ENCODE measurements around the gene MYO6.
A peak's percentile ranks its signal among the peaks of the same experiment; 100 is the strongest.

The MYO6 gene

DNA sequence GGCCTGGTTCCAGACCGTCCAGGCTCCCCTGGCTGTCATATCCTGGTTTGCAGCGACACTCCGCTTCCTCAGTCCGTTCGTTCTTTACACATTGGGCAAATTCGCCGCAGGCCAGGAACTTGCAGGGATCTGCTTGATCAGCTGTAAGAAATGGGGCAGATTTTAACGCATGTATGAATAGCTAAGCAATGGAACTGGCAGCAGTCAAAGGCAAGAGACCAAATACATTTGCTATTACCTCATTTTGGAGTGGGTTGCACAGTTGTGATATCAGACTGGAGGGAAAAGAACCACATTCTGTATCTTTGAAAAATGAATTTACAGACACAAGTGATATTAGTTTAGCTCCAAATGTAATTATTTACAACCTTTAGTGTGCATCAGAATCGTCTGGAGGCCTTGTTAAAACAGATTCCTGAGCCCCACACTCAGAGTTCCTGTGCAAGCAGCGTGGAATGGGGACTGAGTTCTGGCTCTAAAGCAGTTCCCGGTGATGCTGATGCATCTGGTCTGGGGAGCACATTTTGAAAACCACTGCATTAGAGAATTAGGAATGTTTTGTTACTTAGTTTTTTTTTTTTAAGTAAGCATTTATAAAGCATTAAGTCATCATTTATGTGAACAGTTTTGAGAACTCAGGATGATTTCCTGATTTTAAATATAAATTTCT is 182.1 kb downstream of the MYO6 start:
- ATAC-seq (replicated peaks; ENCODE audit: extremely low read depth, poor library complexity, severe bottlenecking) (no peak), DNase-seq (ENCODE audit: low spot score in 2 of 2) (no peak)
- Mint-ChIP-seq H3K4me3 (no peak overlapping the region), H3K27ac (ENCODE audit: low read depth) (no peak overlapping the region), H3K9me3 (no peaks in the 10 kb centered on the region), H3K27me3 (peaks cover 13% of the 10 kb centered on the region), H3K36me3 (ENCODE audit: insufficient read depth) (peaks cover 4% of the 10 kb centered on the region), H3K4me1 (peaks cover 7% of the 10 kb centered on the region)

DNA sequence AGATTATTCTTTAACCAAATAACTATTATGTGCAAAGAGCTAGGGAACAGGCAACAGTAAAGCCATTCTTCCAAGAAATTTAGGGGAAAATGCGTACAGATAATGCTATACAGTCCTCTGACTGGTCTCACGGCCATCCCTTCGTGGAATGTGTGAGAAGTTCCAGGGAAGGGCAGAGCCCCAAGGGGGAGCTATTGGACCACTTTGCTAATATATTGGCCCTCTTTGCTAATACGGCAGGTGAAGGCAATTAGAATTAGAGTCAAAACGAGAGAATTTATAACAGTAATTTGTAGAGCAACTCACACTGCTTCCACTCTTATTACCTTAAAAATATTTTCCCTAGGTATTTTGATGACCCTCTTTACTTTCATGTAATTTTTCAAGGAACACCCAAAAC is 183.0 kb downstream of the MYO6 start:
- ATAC-seq (replicated peaks; ENCODE audit: extremely low read depth, poor library complexity, severe bottlenecking) (no peak), DNase-seq (ENCODE audit: low spot score in 2 of 2) (no peak)
- Mint-ChIP-seq H3K27me3 (peaks cover 22% of the 10 kb centered on the region), H3K4me3 (no peak overlapping the region), H3K9me3 (no peaks in the 10 kb centered on the region), H3K36me3 (ENCODE audit: insufficient read depth) (peaks cover 4% of the 10 kb centered on the region), H3K27ac (ENCODE audit: low read depth) (no peak overlapping the region), H3K4me1 (peaks cover 7% of the 10 kb centered on the region)

DNA sequence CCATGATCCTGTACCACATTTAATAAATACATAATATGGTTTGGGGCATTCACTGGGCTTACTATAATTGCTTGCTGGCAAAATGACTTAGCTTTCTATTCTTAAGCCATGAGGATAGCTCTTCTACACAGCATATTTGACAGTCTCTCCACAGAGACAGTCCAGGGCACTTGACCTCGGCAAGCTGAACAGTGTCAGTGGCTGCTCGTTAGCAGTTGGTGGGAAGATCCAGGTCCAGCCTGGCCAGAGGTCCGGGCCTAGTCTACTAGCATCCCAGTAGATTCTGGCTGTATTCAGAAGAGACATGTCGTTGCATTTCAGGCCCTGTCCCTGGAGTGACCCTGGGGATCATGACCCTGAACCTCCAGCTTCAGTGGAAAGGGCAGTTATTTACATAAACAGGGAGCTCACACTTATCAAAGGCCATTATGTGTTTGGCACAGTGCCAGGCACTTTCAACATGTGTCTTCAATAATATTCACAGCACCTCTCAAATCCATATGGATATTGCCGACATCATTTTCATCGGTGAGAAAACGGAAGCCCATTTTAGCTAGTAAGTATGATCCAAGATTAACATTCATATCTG is 184.4 kb downstream of the MYO6 start:
- peaks cover 7% of the 10 kb centered on the region for H3K4me1 Mint-ChIP-seq
- peaks cover 4% of the 10 kb centered on the region for H3K36me3 Mint-ChIP-seq (ENCODE audit: insufficient read depth)

DNA sequence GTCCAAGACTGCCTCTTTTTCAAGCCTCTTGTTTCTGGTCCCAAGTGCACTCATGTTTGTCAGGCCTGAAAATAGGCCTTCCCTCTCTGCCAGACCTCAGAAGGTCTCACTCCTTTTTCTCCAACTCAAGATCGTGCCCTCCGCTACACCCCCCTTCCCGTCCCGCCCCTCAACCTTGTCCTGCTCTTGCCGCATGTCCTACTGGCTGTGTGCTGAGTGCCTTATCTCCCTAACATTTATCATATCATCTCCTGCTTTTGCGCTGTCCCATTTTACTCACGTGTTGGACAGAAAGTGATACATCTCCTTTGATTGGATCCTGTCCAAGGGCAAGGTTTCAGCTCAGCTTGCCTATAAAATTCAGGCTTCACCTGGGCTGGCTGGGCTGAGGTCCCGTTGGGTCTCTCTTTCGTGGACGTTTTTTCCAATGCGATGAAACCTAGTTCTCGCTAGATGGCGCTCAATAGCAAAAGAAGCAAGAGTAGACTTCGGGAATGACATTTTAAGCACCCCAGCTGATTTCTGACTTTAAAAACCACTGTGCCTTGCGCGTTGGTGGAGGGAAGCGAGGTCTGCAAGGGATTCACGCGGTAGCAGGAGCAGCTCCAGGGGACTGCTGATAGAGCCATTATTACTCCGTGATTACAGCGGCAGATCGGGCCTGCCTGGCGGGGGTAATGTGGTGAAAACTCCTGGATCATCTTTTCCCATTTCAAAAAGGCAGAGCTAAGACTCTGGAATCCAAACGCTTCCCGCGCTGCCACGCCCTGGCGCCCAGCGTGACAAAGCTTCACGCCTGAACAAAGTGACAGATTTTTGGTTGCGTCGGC is 185.8 kb downstream of the MYO6 start:
- Mint-ChIP-seq H3K27ac (ENCODE audit: low read depth) (no peak overlapping the region), H3K9me3 (no peaks in the 10 kb centered on the region), H3K36me3 (ENCODE audit: insufficient read depth) (peaks cover 4% of the 10 kb centered on the region), H3K4me1 (peaks cover 7% of the 10 kb centered on the region), H3K27me3 (peaks cover 22% of the 10 kb centered on the region), H3K4me3 (peak overlapping the region; percentile 59)
- ATAC-seq (replicated peaks; ENCODE audit: extremely low read depth, poor library complexity, severe bottlenecking) (peak; percentile 19), DNase-seq (ENCODE audit: low spot score in 2 of 2) (no peak)

More for the DNA sequence above, 184.4 kb downstream of the MYO6 start:
- Mint-ChIP-seq H3K9me3 (no peaks in the 10 kb centered on the region), H3K27me3 (peaks cover 22% of the 10 kb centered on the region), H3K4me3 (no peak overlapping the region), H3K27ac (ENCODE audit: low read depth) (no peak overlapping the region)
- no peak for ATAC-seq (replicated peaks; ENCODE audit: extremely low read depth, poor library complexity, severe bottlenecking)
- no peak for DNase-seq (ENCODE audit: low spot score in 2 of 2)

DNA sequence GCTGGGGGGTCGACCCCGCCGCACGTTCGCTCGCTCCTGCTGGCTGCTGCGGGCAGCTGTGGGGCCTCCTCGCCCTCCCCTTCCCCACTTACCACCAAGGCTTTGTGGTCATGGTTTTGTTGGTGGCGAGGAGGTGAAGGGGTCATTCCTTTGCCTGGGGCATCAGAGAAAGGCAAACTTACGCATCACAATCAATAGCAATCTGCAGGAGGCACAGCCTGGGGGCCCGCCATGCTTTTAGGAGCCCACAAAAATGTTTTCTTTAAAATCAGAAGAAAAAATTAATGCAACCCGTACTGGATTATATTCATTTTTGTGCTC is 186.4 kb downstream of the MYO6 start:
- H3K27me3 Mint-ChIP-seq: peaks cover 22% of the 10 kb centered on the region
- ATAC-seq (replicated peaks; ENCODE audit: extremely low read depth, poor library complexity, severe bottlenecking) (no peak), DNase-seq (ENCODE audit: low spot score in 2 of 2) (no peak)
- H3K9me3 Mint-ChIP-seq: no peaks in the 10 kb centered on the region
- H3K4me1 Mint-ChIP-seq: peaks cover 7% of the 10 kb centered on the region
- H3K36me3 Mint-ChIP-seq (ENCODE audit: insufficient read depth): peaks cover 4% of the 10 kb centered on the region
- peak overlapping the region; percentile 59 for H3K4me3 Mint-ChIP-seq
- H3K27ac Mint-ChIP-seq (ENCODE audit: low read depth): no peak overlapping the region

DNA sequence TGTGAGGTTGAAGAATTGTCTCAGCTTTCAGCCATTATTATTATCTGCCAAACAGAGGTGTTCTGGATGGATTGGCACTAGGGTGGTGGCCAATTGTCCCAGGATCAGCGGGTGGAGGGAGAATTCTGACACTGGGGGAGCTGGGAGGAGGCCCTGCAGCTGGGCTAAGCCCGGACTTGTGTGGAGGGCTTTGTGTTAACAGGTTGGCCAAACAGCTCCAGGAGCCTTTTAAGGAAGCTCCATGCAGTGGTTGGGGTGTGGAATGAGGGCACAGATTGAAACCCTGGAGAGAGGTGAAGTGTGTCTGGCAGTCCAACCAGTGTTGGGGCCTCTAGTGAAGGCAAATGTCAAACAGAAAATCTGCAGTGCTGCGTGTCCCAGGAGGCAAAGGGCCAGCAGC is 187.6 kb downstream of the MYO6 start:
- Mint-ChIP-seq H3K4me3 (no peak overlapping the region), H3K27me3 (peaks cover 22% of the 10 kb centered on the region), H3K4me1 (peaks cover 7% of the 10 kb centered on the region), H3K9me3 (no peaks in the 10 kb centered on the region), H3K27ac (ENCODE audit: low read depth) (no peak overlapping the region), H3K36me3 (ENCODE audit: insufficient read depth) (peaks cover 4% of the 10 kb centered on the region)
- DNase-seq (ENCODE audit: low spot score in 2 of 2) (no peak), ATAC-seq (replicated peaks; ENCODE audit: extremely low read depth, poor library complexity, severe bottlenecking) (no peak)

DNA sequence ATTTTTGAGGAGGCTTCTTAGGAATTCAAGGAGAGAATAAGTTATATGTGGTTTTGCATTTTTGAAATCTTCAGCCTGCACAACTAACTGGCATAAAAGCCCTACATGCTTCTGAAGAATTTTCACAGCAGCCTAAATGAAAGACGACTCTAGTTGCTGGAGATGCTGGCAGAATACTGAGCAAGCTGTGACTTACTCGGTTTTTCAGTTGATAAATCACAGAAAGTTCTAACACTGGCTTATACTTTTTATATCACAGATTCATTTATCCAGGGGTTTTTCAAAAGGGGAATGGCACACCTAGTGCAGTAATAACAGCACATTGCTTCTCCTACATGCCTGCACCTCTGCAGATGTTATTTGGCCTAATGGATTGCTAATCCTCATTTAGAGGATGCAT is 188.8 kb downstream of the MYO6 start:
- no peak for ATAC-seq (replicated peaks; ENCODE audit: extremely low read depth, poor library complexity, severe bottlenecking)
- peaks cover 26% of the 10 kb centered on the region for H3K27me3 Mint-ChIP-seq
- H3K9me3 Mint-ChIP-seq: no peaks in the 10 kb centered on the region
- no peak overlapping the region for H3K27ac Mint-ChIP-seq (ENCODE audit: low read depth)
- H3K4me3 Mint-ChIP-seq: no peak overlapping the region
- no peak for DNase-seq (ENCODE audit: low spot score in 2 of 2)
- peaks cover 7% of the 10 kb centered on the region for H3K4me1 Mint-ChIP-seq
- peaks cover 4% of the 10 kb centered on the region for H3K36me3 Mint-ChIP-seq (ENCODE audit: insufficient read depth)

DNA sequence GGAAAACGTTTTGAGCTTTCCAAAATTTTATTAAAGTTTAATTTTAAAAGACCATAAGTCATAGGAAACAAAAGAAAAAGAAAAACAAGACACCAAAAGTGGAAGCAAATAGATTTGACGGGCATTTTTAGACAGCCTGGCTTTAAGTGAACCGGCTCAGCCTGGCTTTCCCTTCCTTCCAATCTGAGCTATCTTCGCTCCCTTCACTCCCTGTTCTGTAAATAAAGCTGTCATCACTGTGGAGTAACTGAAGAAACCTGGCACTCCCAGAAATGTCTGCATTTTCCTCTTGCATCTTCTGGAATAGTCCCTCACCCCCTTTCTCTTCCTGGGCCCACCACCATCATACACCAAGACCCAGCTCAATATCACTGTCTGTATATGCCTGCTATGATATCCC is 191.5 kb downstream of the MYO6 start:
- peaks cover 2% of the 10 kb centered on the region for H3K36me3 Mint-ChIP-seq (ENCODE audit: insufficient read depth)
- H3K9me3 Mint-ChIP-seq: no peaks in the 10 kb centered on the region
- no peak overlapping the region for H3K27ac Mint-ChIP-seq (ENCODE audit: low read depth)

DNA sequence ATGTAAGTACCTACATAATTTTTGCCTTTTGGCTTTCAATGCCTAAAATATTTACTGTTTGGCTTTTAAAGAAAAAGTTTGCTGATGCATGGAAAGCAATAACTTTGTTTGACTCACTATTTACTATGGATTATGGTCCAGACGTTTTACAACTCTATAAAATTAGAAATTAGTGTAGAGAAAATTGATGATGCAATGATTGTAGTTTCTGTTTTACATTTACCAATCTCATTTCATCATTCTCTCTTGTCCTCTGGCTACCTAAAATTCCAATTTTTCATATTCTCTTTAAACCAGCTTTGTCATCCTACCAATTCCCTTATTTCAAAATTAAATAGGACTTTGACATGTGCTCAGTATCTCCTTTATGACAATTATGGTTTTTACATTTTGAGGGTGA is 192.5 kb downstream of the MYO6 start:
- no peak for DNase-seq (ENCODE audit: low spot score in 2 of 2)
- Mint-ChIP-seq H3K27ac (ENCODE audit: low read depth) (no peak overlapping the region), H3K36me3 (ENCODE audit: insufficient read depth) (no peaks in the 10 kb centered on the region), H3K4me1 (no peaks in the 10 kb centered on the region), H3K9me3 (no peaks in the 10 kb centered on the region), H3K4me3 (no peak overlapping the region), H3K27me3 (peaks cover 37% of the 10 kb centered on the region)
- no peak for ATAC-seq (replicated peaks; ENCODE audit: extremely low read depth, poor library complexity, severe bottlenecking)

More for the DNA sequence above, 191.5 kb downstream of the MYO6 start:
- H3K27me3 Mint-ChIP-seq: peaks cover 35% of the 10 kb centered on the region
- no peaks in the 10 kb centered on the region for H3K4me1 Mint-ChIP-seq
- H3K4me3 Mint-ChIP-seq: no peak overlapping the region
- DNase-seq (ENCODE audit: low spot score in 2 of 2) (no peak), ATAC-seq (replicated peaks; ENCODE audit: extremely low read depth, poor library complexity, severe bottlenecking) (no peak)

DNA sequence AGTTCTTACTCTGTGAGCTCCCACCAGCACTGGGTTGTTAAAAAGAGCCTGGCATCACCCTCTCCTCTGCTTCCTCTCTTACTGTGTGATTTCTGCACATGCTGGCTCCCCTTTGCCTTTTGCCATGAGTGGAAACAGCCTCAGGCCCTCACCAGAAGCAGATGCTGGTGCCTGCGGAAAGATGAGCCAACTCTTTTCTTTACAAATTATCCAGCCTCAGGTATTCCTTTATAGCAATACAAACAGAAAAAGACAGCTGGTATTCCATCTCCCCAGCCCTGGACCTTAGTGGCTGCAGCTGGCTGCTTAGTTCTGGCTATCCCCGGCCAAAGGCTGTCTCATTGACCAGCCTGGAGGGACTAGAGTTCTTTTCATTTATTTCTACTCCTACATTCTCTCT is 194.3 kb downstream of the MYO6 start:
- Mint-ChIP-seq H3K9me3 (no peaks in the 10 kb centered on the region), H3K27ac (ENCODE audit: low read depth) (no peak overlapping the region), H3K27me3 (peaks cover 39% of the 10 kb centered on the region), H3K4me3 (no peak overlapping the region), H3K4me1 (no peaks in the 10 kb centered on the region), H3K36me3 (ENCODE audit: insufficient read depth) (no peaks in the 10 kb centered on the region)
- DNase-seq (ENCODE audit: low spot score in 2 of 2) (no peak), ATAC-seq (replicated peaks; ENCODE audit: extremely low read depth, poor library complexity, severe bottlenecking) (no peak)

DNA sequence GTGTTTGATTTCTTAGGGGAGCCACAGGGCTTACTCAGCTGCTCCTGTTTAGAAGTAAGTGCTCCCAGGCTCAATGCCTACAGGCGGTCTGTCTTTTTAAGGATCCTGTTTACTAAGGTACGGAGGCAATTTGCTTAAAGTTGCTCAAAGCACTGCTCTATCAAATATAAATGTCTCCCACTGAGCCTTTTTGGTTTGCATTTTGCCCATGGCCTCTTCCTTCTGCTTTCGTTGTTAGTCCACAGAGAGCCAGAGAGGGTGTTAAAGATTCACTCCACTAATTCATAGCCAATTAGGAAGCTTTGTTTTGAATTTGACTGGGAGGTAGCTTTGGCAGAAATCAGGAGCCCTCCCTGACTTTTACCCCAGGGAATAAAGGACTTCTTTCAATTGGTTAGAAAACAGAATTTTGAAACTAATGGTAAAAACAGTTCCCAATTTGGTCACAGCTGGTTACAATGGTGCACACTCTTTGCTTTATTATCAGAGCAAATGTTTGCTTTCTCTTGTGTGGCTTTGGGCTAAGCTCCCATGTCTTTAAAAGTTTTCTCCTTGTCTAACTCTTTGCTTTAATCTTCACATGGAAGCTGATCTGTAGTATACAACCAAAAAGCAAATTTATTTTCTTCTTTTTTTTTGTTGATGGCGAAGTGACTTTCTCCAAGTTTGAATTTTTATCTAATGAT is 197.2 kb downstream of the MYO6 start:
- no peak for ATAC-seq (replicated peaks; ENCODE audit: extremely low read depth, poor library complexity, severe bottlenecking)
- Mint-ChIP-seq H3K36me3 (ENCODE audit: insufficient read depth) (no peaks in the 10 kb centered on the region), H3K27me3 (peaks cover 55% of the 10 kb centered on the region), H3K9me3 (no peaks in the 10 kb centered on the region), H3K4me3 (no peak overlapping the region), H3K27ac (ENCODE audit: low read depth) (no peak overlapping the region), H3K4me1 (no peaks in the 10 kb centered on the region)
- no peak for DNase-seq (ENCODE audit: low spot score in 2 of 2)

DNA sequence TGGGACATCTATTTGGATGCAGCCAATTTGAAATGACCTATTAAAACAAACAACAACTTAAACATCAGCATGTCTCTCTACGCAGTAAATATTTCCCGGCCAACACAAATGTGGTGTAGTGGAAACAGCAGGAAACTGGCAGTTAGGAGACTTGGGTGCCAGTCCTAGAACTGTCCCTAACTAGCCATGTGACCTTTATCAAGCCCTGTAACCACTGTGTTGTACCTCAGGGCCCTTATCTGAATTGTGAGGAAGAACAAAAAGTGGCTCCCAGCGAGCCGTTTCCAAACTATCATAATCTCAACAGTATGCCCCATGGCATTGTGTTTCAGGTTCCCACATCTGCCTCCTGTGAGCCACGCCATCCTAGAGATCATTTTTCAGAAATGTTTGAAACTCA is 198.9 kb downstream of the MYO6 start:
- DNase-seq (ENCODE audit: low spot score in 2 of 2) (no peak), ATAC-seq (replicated peaks; ENCODE audit: extremely low read depth, poor library complexity, severe bottlenecking) (no peak)
- Mint-ChIP-seq H3K27ac (ENCODE audit: low read depth) (no peak overlapping the region), H3K27me3 (peaks cover 50% of the 10 kb centered on the region), H3K9me3 (no peaks in the 10 kb centered on the region), H3K36me3 (ENCODE audit: insufficient read depth) (no peaks in the 10 kb centered on the region), H3K4me3 (no peak overlapping the region), H3K4me1 (no peaks in the 10 kb centered on the region)
